DMS79 treated with DMSO at 0.1 percent for 48 hours (cell line): ENCODE measurements around the gene SFXN5.

Experiments
- DNase-seq: peaks from one replicate; lab custom pipeline; 2025; lab: John Stamatoyannopoulos, UW

SFXN5 gene

GRCh38 chr2:72940361-72940760 is 131.2 kb downstream of the SFXN5 start:
- DNase-seq, result no peak

GRCh38 chr2:72938455-72938854 is 133.1 kb downstream of the SFXN5 start:
- DNase-seq, result no peak

DNA sequence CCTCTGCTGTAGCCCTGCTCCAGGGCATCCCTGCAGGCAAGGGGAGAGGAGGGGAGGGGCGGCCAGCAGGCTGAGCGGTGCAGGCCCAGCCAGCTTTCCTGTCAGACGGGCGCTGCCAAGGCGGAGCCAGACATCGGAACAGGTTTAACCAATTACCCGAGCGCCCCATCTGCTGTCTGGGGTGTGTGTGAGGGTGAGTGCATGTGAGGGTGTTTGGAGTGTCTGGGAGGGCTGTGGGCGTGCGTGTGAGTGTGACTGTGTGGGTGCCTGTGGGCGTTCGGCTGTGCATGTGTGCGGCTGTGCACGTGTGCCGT is 134.2 kb downstream of the SFXN5 start:
- DNase-seq, result no peak

GRCh38 chr2:72936660-72937355 is 134.7 kb downstream of the SFXN5 start:
- no peak for DNase-seq

GRCh38 chr2:72935611-72935957 is 135.9 kb downstream of the SFXN5 start:
- no peak for DNase-seq

DNA sequence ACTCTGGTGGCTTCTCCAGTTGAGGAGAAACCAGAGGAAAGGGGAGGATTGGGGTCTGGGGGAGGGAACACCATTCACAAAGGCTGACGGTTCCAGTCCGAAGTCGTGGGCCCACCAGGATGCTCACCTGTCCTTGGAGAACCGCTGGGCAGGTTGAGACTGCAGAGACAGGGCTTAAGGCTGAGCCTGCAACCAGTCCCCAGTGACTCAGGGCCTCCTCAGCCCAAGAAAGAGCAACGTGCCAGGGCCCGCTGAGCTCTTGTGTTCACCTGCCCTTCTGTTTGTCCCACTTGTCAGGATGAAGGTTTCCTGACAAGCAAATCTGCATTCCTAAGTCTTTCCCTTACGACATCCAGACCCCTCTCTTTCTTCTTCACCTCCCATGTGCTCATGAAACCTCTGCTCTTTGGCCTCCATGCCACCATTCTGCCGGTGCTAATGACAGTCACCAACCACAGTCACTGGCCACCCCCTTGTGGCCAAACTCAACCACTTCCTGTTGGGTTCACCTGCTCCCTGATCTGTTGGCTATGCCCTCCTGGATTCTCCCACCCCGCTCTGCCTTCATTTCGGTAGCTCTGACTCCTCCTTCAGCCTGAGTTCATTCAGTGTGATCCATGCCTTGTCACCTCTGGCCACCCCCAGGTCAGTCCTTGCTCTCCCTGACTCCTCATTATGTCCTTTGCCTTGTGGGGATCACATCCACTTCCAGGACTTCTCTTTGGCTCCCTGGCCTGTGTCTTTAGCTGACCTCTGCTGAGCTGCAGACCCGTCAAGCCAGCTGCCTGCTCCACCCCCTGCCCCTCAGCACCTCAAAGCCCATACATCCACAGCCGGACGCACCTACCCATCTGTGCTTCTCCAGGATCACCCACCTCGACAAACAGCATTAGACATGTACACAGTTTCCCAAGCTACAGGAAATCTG is 136.6 kb downstream of the SFXN5 start:
- DNase-seq, result no peak

DNA sequence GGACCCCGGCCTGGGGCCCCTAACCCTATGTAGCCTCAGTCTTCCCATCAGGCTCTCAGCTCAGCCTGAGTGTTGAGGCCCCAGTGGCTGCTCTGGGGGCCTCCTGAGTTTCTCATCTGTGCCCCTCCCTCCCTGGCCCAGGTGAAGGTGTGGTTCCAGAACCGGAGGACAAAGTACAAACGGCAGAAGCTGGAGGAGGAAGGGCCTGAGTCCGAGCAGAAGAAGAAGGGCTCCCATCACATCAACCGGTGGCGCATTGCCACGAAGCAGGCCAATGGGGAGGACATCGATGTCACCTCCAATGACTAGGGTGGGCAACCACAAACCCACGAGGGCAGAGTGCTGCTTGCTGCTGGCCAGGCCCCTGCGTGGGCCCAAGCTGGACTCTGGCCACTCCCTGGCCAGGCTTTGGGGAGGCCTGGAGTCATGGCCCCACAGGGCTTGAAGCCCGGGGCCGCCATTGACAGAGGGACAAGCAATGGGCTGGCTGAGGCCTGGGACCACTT is 137.8 kb downstream of the SFXN5 start:
- DNase-seq, result no peak

DNA sequence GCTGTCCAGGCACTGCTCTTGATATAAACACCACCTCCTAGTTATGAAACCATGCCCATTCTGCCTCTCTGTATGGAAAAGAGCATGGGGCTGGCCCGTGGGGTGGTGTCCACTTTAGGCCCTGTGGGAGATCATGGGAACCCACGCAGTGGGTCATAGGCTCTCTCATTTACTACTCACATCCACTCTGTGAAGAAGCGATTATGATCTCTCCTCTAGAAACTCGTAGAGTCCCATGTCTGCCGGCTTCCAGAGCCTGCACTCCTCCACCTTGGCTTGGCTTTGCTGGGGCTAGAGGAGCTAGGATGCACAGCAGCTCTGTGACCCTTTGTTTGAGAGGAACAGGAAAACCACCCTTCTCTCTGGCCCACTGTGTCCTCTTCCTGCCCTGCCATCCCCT is 138.3 kb downstream of the SFXN5 start:
- DNase-seq, result no peak

GRCh38 chr2:72932805-72933204 is 138.7 kb downstream of the SFXN5 start:
- no peak for DNase-seq

- peak; percentile 25 for DNase-seq
Measured at GRCh38 chr2:72932045-72932740, 139.3 kb downstream of the SFXN5 start.

DNA sequence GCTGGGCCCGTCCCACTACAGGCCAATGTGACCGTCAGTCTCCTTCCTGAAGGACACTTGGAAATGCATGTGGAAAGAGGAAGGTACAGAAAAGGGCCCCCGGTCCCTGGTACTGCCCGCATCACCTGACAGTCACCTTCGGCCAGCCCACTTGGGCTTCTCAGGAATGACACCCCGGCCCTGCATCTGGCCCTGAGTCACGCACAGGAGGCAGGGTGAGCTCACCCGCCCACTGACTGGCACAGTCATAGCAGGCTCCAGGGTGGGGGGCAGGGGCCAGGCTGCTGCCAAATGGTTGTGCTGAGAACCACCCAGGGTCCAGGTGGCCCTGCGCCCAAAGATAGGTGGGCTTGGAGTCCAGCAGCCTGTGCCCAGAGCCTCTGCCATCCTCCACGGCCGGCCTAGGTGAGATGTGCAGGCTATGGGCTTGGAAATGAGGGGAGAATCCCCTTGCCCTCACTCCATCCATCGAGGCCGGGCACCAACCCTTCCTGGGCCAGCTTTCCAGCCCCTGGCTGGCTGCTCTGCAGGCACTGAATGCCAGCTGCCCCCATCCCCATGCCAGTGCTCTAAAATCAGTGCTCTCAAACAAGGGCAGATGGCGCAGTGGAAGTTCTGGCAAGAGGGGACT is 140.1 kb downstream of the SFXN5 start:
- no peak for DNase-seq

GRCh38 chr2:72929010-72929409 is 142.5 kb downstream of the SFXN5 start:
- no peak for DNase-seq

GRCh38 chr2:72927619-72928550 is 143.6 kb downstream of the SFXN5 start:
- no peak for DNase-seq

- no peak for DNase-seq
Measured at GRCh38 chr2:72926811-72927465, 144.6 kb downstream of the SFXN5 start.

GRCh38 chr2:72926368-72926767 is 145.1 kb downstream of the SFXN5 start:
- no peak for DNase-seq

DNA sequence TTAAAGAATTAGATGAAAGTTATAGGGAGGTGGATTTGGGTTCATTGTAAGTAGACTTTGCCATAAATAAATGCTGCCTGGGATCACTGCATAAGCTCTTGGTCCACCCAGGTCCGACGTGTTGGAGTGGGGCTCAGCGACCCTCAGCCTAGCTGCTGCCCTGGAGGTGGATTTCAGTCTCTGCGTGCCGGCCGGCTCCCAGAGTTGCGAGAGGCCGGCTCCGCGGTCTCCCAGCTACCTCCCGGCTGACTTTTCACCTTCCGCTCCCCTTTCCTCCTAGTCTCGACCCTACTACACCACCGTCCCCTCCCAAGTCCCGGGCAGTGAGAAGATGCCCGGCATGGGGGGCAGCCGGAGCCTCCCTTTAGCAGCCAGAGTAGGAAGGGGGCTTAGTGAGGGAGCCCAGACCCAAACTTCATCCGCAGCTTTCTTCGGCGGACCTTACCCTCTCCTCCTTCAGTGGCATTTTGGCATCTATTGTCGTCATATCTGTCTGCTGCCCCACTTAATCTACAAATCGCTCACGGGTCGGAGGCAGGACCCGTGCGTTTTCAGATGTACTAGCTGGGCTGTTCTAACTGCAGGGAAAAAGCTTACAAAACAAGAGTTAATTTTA is 146.1 kb downstream of the SFXN5 start:
- DNase-seq, result no peak

- DNase-seq, result no peak
Measured at GRCh38 chr2:72924353-72925240, 146.9 kb downstream of the SFXN5 start.

- no peak for DNase-seq
Measured at GRCh38 chr2:72923833-72924352, 147.6 kb downstream of the SFXN5 start.

GRCh38 chr2:72921853-72922252 is 149.7 kb downstream of the SFXN5 start:
- no peak for DNase-seq
